Stimulated activated CD4-positive, alpha-beta T cell treated with anti-CD3 and anti-CD28 coated beads, TNF-alpha, amount 100 ng/mL, for 1 hour (primary cell): ENCODE measurements around the gene COX6B2.
A peak's percentile ranks its signal among the peaks of the same experiment; 100 is the strongest.
"Not testable (repeated sequence)": the region's sequence is repeated elsewhere in the genome, so short reads cannot be mapped to it uniquely, and the experiment has no call there.

Source experiments
- DNase-seq, 3 donors: peaks; one replicate each; pipeline ENCODE4 v3.0.0-alpha.2; 2020; ENCODE audit warnings: low read depth in 3 of 3, low spot score in 1 of 3

The COX6B2 gene

DNA sequence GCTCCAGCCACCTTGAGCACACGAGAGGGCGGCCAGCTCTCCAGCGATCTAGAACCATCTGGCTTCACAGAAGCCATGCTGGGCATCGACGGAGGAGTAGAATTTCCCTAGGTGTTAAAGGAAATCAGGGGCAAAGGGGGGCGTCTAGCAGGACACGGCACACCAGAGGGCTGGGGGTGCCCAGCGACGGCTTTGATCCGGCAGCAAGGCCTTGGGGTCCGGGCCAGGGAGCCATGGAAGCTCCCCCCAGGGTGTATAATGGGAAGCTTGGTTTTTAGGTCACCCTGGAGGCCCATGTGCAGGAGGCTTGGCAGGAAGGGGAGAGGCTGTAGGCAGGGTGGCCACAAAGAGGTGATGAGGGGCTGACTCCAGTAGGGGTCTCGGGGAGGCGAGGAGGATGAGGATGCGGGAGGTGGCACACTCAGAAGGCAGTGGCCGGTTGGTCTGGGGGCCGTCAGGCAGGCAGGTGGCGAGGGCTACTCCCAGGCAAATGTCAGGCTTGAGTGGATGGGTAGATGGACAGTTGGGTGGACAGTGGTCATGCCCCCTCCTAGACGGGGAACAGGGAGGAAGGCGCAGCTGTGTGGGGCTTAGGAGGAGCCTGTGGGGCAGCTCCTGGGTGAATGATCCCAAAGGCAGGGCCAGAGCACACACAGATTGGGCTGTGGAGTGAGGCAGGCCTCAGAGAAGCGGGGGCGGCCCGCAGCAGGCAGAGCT is 9.3 kb downstream of the COX6B2 start:
- no peak for DNase-seq

DNA sequence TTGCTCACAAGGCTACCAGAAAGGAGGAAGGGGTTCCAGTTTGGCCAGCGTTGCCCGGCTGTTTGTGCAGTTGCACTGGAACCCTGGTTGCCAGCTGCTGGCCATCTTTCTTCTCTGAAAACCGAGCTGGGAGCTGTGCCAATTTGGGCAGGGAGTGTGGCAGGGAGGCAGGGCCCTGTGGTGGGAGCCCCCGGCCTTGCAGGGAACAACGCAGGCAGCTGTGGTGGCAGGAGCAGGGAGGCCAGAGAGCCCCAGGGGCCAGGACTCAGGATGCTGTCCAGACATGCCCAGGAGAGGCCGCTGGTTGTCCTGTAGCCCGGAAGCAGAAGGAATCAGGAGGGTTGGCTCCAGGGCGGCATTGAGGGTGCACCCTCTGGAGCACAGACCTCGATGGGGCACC is 10.1 kb downstream of the COX6B2 start:
- no peak for DNase-seq

DNA sequence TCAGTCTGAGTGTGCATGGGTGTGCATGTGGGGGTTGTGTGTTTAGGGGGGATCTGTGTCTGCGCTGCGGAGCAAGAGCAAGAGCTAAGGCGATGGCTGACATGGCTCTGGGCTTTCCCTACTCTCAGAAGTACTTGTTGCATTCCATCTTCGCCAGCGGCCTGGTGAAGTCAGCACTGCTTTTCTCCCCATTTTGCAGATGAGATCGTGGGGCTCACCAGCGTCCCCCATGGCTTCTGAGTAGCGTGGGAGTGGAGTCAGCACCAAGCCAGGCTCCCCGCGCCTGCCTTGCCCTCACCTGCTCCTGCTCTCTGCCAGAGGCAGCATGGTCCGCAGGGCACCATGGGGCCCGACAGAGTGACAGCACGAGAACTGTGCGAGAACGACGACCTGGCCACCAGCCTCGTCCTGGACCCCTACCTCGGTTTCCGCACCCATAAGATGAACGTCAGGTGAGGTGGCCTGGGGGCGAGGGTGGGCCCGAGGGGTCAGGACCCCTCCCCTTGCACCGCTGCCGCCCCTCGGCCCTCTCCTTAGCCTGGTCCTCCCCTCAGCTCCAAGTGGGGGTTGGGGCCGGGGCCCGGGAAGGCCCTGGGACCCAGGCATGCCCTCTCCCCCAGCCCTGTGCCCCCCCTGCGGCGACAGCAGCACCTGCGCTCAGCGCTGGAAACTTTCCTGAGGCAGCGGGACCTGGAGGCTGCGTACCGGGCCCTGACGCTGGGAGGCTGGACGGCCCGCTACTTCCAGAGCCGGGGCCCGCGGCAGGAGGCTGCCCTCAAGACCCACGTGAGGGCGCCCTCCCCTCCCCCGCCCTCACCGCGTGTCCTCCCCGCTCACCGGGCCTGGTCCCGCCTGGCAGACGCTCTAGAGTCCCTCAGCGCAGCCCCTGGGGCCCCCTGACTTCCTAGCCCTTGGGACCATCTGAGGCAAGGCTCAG is 12.7 kb downstream of the COX6B2 start:
- DNase-seq: no peak

DNA sequence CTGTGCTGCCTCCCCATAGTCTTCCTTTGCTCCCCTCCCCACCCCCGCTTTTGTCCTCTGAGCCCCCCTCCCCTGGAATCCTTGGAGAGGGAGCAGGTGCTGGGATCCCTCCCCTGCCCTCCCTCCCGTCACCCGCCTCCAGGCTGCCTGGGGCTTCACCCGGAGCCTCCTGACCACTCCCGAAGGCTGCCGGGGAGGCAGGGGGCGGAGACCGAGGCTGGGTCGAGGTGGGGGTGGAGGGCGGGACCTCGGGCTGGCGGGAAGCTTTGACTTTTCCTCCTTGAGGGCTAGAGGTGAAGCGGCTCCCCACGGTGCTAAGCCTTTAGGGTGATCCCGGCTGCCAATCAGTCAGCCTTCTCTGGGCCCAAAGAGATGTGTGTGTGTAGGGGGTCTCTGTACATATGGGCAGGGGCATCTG is 13.3 kb downstream of the COX6B2 start:
- peak in 1 of 3 donors; percentile 46 for DNase-seq

DNA sequence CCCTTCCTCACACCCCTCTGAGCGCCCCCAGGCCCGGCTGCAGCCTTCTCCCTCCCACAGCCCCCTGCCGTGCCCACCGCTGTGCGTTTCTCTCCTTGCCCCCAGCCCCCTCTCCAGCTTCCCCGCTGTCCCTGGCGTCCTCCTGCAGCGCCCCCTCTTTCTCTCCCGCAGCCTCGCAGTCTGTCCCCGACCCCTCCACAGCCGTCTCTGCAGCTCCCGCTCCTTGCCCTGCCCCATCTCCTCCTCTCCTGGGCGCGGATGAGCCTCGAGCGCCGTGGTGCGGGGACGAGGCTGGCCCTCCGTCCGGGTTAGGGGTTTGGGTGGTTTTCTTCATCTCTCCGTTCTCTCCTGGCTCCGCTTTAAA is 13.8 kb downstream of the COX6B2 start:
- no peak for DNase-seq

DNA sequence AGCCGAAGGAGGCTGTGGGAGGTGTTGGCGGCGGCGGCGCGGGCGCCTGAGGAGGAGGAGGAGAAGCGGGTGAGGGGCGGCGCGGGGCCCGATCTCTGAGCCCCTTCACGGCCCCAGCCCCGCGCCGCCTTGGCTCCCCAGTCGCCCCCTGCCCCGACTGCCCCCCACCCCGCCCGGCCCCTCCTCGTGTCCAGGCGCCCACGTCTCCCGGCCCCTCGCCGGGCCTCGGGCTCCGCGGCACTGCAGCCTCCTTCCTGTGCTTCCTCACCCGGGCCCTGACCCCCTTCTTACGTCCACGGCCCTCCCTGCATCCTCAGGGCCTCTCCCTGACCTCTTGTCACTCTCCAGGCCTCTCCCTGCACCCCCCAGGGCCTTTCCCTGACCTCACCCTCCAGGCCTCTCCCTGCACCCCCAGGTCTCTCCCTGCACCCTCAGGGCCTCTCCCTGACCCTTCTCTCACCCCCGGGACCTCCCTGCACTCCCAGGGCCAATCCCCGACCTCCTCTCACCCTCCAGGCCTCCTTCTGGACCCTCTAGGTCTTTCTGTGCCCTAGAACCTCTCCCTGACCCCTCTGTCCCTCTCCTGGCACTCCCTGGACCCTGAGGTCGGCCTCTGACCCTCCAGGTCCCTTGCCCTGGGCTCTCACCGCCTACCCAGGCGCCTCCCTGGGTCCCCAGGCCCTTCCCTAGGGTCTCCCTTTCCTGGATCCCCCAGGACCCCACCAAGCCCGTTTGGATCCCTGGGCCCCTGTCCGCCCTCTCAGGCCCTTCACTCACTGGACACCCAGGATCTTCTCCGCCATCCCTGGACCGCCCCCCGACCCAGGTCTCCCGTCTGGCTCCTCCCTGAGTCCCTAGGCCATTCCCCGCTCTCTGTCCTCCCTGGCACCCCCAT is 14.4 kb downstream of the COX6B2 start:
- no peak for DNase-seq

DNA sequence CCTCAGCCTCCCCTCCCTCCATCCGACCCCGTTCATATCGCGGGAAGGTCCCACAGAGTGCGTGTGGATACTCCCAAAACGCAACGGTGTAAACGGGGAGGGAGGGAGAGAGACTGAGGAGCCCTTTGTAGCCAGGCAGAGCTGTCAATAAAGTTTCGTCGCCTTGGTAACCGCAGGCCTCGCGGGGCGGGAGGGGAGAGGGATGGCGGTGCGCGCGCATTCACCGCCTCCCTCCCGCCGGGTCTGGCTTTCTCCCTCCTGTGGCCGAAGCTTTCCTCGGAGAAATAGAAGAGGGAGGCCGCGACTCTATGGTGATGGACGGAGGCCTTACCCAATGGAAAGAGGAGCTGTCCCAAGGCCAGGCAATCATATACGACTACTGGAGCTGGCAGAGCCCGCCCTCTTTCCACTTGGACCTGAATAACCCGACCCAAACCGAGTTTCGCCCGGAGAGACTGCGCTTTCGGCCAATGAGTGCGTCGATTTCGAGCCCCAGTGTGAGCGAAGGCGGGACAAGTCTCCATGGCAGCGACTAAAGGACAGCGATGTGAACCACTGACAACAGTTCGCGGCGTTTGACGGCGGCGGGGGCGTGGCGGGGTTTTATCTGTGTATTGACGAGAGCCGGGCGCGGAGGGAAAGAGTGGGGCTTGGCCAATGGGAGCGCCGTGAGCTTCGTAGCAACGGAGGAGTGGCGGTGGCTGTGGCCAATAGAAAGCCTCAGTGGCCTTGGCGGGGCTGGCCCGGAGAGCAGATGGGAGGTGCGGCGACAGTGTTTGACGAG is 15.2 kb downstream of the COX6B2 start, which contains the start of gene KMT5C:
Gene KMT5C (plus strand): TSS at position 772 of the 784 bp plus-strand sequence. CDS start 2,061 bp downstream, outside the sequence.
- peak; percentile 100 for DNase-seq

DNA sequence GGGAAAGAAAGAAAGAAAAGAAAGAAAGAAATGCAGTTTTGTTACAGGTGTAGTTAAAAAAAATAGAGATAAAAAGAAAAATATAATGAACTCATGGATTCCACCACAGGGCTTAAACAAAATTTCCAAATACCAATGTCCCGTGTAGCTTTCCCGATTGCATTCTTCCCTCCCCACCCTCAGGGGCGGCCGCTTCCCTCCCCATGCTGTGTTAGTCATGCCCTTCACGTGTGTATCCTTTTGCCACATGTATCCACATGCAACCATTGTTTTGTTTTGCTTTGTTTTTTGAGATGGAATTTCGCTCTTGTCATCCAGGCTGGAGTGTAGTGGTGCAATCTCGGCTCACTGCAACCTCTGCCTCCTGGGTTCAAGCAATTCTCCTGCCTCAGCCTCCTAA is 18.4 kb downstream of the COX6B2 start:
- DNase-seq: no peak

DNA sequence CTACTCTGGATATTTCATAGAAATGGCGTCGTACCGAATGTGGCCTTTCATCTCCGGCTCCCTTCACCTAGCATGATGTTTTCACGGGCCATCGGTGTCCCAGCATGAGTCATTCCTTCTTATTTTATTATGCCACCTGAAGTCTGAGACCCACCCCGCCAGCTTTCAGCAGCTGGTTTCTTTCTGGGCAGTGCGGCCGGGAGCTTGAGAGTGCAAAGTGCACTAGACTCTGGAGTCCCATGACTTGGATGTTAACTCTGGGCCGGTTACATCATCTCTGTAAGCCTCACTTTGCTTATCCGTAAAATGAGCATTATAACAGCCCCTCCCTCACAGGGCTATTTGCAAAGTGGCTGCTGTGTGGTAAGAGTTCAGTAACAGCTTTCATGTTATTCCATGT is 20.6 kb downstream of the COX6B2 start:
- DNase-seq: no peak

DNA sequence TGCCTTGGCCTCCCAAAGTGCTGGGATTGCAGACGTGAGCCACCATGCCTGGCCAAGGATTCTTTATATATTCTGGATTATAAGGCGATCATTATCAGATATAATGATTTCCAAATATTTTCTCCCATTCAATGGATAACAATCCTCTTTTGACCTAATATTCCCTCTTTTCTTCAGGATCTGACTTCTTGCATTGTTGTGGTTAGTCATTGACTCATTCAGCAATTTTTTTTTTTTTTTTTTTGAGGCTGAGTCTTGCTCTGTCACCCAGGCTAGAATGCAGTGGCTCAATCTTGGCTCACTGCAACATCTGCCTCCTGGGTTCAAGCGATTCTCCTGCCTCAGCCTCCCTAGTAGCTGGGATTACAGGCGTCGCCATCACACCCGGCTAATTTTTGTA is 24.7 kb downstream of the COX6B2 start:
- DNase-seq: not testable (repeated sequence)

DNA sequence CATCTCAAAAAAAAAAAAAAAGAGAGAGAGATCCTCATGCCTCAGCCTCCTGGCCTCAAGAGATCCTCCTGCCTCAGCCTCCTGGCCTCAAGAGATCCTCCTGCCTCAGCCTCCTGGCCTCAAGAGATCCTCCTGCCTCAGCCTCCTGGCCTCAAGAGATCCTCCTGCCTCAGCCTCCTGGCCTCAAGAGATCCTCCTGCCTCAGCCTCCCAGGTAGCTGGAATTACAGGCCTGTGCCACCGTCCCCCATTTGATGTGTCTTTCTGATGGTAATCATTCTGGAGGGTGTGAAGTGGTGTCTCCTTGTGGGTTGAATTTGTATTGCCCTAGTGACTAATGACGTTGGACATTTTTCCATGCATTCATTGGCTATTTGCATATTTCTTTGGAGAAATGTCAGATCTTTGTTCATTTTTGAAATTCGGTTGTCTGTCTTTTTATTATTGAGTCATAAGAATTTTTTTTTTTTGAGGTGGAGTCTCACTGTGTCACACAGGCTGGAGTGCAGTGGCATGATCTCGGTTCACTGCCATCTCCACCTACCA is 25.7 kb downstream of the COX6B2 start:
- DNase-seq: not testable (repeated sequence)

DNA sequence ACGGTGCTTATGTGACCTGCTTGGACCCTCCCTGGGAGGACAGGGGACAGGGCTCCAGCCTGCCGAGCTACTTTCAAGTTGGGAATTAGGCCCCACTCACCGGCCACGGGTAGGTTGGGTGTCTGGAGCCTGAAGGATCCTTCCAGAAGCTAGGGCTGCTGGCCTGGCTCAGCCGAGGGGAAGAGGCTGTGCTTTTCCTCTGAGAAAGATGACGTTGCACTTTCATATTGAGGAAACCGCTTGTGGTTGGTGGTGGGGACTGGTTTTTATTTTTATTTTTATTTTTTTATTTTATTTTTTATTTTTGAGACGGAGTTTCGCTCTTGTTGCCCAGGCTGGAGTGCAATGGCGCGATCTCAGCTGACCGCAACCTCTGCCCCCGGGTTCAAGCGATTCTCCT is 29.3 kb downstream of the COX6B2 start, which contains the start of gene TMEM150B:
Gene TMEM150B (minus strand): TSS at position 170 of the 400 bp plus-strand sequence. CDS start 4,305 bp downstream, outside the sequence.
- DNase-seq: no peak

DNA sequence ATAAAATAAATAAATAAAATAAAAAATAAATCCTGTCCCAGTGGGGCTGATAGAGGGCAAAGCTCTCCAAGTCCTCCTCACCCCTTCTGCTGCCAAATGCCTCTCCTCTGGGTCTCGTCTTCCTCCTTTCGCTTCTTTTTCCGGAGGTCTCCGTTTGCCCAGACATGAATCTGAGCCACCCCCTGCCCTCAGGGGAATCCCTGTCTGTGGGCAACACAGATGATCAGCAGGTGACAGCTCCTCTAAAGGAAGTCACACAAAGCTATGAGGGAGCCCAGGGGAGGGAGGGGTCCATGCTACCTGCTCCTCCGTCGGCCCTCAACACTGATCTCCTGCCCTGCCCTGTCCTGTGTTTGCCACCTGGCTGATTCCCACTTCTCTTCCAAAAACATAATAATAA is 29.9 kb downstream of the COX6B2 start:
- DNase-seq: no peak

DNA sequence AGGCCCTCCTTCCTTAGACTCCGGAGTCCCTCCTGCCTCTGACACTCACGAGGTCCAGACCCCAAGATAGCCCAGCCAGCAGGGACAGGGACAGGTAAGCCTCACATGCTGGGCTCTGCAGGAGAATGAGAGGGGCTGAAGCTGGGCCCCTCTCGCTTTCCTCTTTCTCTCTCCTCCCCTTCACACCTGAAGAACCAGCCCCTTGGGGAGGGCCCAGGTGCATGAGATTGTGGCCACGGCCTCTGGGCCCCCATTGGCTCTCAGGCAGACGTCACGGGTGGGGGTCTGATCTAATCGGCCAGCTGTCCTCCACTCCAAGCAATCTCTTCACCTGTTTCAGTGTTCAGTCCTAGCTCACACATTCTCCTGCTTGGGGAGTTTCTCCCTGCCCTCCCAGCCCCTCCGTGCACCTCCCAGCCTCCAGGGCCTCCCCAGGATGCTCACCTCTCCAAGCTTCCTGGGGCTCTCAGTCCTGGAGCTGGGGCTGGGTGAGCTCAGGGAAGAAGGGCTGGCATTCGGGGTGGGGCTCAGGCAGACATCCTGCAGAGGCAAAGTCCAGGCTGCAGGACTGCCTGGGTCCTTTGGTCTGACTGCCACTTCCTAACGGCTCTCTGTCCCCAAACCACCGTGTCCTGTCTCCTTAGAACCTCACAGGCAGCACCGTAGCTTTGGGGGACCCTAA is 32.2 kb downstream of the COX6B2 start:
- DNase-seq: no peak

DNA sequence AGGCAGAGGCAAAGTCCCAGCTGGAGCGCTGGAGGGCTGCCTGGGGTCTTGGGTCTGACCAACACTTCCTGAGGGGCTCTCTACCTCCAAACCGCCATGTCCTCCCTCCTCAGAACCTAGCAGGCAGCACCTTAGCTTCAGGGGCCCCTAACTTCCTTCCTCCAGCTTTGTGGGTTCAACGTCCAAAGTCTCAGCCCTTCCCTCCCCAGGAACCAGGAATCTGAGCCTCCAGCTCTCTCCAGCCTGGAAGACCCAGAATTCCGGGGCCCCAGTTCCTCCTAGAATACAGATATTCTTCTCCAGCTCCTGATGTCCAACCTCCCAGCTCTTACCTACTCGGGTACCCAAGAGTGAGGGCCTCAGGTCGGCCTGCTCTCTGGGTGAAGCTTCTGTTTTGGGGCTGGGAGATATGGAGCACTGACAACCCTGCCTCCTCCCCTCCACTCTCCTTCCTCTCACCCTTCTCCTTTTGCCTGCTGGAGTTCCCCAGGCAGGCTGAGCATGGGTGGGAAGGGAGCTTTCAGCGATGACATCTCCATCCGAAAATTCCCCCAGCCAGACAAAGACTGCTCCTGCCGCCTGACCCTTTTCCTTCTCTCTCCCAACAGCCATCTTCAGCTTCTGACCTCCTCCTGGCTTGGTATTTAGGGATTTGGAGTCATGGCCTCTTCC is 32.9 kb downstream of the COX6B2 start:
- no peak for DNase-seq

DNA sequence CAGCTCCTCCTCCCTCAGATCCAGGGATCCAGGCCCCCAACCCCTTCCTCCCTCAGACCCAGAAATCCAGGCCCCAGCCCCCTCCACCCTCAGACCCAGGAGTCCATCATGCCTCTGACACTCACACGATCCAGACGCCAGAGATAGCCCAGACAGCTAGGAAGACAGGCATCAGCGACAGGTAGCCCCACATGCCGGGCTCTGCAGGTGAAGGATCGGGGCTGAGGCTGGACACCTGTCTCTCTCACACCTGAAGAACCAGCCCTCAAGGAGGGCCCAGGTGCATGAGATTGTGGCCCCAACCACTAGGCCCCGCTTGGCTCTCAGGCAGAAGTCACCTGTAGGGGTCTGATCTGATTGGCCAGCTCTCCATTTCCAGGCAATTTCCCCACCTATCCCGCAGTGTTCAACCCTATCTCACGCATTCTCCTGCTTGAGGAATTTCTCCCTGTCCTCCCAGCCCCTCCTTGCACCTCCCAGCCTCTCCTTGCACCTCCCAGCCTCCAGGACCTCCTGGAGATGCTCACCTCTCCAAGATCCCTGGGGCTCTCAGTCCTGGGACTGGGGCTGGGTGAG is 33.6 kb downstream of the COX6B2 start:
- no peak for DNase-seq

DNA sequence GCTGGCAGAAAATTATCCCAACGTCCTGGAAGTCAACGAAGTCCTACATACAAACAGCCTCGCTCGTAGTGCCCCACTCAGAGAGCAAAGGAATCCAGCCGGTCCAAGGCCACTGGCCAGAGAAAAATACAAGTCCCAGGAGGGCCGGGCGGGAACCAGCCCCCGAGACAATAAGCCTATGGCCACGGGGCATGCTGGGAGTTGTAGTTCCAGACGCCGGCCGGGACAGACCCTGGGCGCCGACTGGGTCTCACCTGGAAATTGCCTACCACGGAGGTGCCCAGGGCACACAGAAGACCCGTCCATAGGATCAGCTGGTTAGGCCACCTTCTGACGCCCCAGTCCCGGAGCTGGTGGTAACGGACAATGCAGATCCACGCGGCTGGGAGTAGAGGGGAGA is 34.7 kb downstream of the COX6B2 start:
- DNase-seq: no peak

DNA sequence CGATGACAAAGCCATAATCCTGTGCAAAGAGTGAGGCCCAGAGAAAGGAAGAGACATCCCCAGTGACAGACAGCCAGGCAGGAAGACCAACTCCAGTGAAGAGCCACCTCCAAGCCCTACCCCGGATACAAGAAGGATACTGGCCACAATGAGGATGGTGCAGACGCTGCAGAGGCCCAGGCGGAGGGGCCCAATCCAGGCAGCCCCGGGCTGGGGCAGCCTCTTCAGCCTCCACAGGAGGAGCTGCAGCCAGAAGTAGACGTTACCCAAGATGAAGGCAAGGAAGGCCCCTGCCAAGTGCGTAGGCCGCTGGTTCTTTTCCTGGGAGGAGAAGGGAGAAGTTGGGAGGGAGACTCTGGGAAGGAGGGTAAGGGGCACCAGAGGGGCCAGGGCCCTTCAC is 37.9 kb downstream of the COX6B2 start:
- no peak for DNase-seq
